RWPE1 (cell line): ENCODE results near the gene OR6C76.
"Not testable (repeated sequence)": the region's sequence is repeated elsewhere in the genome, so short reads cannot be mapped to it uniquely, and the experiment has no call there.

Source experiments
- CTCF ChIA-PET: fragments of 350-600 bp; sonication (Branson Sonifier 250); formaldehyde crosslinking; extraction: SDS; loops from one replicate; lab custom pipeline; 2021; lab: Yijun Ruan, JAX
- POLR2A ChIA-PET: fragments of 400-600 bp; formaldehyde crosslinking; extraction: SDS; loops from one replicate; lab custom pipeline; 2020; ENCODE audit warnings: antibody characterized with exemption; ENCODE audit not compliant: low non-redundant PET; lab: Yijun Ruan, JAX
- DNase-seq: peaks from one replicate; pipeline ENCODE4 v3.0.0; 2012; ENCODE audit warnings: low spot score
- H3K27ac ChIP-seq: fragments of 450-650 bp; 2 replicates; pipeline ENCODE4 v1.5.1; 2017
- CTCF ChIP-seq: fragments of 450-650 bp; conservative IDR thresholded peaks from 2 replicates; pipeline ENCODE4 v1.5.1; 2017; ENCODE audit warnings: low read depth, mild to moderate bottlenecking

Gene OR6C76

GRCh38 chr12:55446326-55446725, 20.3 kb downstream of the OR6C76 start:
- CTCF ChIA-PET, result no interaction called here
- no peak for DNase-seq
- H3K27ac ChIP-seq, result no peak overlapping the region
- TF ChIP-seq CTCF, result no peak
- POLR2A ChIA-PET, result no interaction called here

GRCh38 chr12:55448825-55449224, 22.8 kb downstream of the OR6C76 start:
- H3K27ac ChIP-seq, result no peak overlapping the region
- no peak for TF ChIP-seq CTCF
- ChIA-PET POLR2A (no interaction called here), CTCF (no interaction called here)
- no peak for DNase-seq

- POLR2A ChIA-PET, DNase-seq, CTCF ChIA-PET, H3K27ac ChIP-seq: not testable (repeated sequence)
Observed at GRCh38 chr12:55464926-55465325, 38.9 kb downstream of the OR6C76 start.

GRCh38 chr12:55467836-55468235, 41.8 kb downstream of the OR6C76 start:
- no peak for TF ChIP-seq CTCF
- POLR2A ChIA-PET, result no interaction called here
- H3K27ac ChIP-seq, result no peak overlapping the region
- CTCF ChIA-PET, result no interaction called here
- DNase-seq, result no peak

GRCh38 chr12:55469291-55469690, 43.2 kb downstream of the OR6C76 start:
- no peak overlapping the region for H3K27ac ChIP-seq
- ChIA-PET POLR2A (no interaction called here), CTCF (no interaction called here)
- DNase-seq, result no peak
- TF ChIP-seq CTCF, result no peak

- DNase-seq, result peak; percentile 5
- CTCF ChIA-PET, result no interaction called here
- no peak within 1 kb of the TSS for H3K27ac ChIP-seq
- TF ChIP-seq CTCF, result no peak
- POLR2A ChIA-PET, result no interaction called here
Observed at GRCh38 chr12:55470088-55470829, 44.2 kb downstream of the OR6C76 start, which contains the start of gene OR6C70. OR6C70 (minus strand) TSS chr12:55470138; CDS start chr12:55470138, 0 bp downstream.

GRCh38 chr12:55472264-55472663, 46.2 kb downstream of the OR6C76 start:
- ChIA-PET POLR2A (no interaction called here), CTCF (no interaction called here)

More at GRCh38 chr12:55472264-55472663, 46.2 kb downstream of the OR6C76 start:
- no peak for TF ChIP-seq CTCF
- H3K27ac ChIP-seq, result no peak overlapping the region
- DNase-seq, result no peak
